ENCODE measurements around the gene MARK2.

The MARK2 gene

DNA sequence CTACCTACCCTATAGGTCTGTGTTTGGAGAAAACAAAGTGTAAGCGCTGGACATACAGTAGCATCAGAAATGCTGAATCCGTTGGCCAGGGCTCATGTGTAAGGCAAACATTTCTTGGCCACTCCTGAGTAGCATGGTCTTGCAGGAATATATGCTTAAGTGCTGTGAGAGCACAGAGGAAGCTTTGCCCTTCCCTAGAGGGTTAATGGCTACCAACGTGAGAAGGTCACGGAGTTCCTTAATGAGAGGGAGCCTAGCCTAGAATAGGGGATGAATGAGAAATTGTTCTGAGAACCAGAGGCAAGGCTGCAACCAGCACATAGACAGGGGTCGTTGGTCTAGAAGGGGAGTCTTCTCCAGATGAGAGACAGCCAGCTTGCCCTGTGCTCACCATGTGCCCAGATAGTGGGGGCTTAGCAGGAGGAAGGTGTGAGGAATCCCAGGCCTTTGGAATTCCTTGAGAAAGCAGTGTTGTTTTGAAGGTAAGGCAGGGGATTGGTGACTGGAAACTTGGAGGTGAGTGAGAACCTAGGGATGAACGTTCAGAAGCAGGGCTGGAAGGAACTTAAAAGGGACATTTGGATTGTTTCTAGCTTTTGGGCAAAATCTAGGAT is 48.6 kb downstream of the MARK2 start:
- DNase-seq (ENCODE audit: low read depth) = no peak
- TF ChIP-seq, protein P1, sequence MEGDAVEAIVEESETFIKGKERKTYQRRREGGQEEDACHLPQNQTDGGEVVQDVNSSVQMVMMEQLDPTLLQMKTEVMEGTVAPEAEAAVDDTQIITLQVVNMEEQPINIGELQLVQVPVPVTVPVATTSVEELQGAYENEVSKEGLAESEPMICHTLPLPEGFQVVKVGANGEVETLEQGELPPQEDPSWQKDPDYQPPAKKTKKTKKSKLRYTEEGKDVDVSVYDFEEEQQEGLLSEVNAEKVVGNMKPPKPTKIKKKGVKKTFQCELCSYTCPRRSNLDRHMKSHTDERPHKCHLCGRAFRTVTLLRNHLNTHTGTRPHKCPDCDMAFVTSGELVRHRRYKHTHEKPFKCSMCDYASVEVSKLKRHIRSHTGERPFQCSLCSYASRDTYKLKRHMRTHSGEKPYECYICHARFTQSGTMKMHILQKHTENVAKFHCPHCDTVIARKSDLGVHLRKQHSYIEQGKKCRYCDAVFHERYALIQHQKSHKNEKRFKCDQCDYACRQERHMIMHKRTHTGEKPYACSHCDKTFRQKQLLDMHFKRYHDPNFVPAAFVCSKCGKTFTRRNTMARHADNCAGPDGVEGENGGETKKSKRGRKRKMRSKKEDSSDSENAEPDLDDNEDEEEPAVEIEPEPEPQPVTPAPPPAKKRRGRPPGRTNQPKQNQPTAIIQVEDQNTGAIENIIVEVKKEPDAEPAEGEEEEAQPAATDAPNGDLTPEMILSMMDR (conservative IDR thresholded peaks at IDR 0.05; ENCODE audit: low read depth, low read length) = no peak
- no peak overlapping the region for H3K4me3 ChIP-seq (ENCODE audit: low read length)

DNA sequence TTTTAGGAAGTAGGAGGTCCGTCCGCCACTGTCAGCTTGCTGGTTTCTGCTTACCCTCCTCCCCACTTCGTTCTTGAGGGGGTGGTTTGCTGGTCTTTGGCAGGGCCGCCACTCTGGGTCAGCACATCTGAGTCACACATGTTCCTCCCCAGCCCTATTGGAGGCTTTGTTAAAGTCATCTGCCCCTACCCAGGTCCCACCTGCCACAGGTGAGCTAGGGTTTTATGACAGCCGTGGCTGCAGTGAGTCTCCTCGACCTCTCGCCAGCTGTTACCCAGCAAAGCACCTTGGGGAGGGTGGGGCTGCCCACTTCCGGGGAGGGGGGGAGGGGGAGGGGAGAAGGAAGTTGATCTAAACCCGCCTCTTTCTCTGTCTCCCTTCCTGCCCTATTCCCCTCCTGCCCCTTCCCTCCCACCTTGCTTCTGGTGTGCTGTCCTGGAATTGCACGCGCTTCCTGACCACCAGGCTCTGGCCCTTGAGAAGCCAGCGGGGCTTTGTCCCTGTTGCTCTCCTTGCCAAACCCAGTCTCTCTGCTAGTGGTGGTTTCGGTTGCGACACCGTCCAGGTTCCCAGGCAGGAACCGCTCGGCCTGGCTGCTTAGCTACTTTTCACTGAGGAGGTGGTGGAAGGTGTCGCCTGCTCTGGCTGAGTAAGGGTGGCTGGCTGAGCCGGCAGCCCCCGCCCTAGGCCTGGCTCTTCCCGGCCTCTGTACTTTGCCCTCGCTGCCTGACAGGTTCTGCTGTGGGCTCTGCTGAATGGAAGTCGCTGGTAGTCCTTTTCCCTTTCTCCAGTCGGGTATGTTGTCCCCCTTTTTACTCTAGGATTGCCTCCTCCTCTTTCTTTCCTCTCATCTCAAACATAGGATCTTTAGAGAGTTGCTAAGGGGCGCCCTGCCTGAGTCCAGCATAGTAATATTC is 49.5 kb downstream of the MARK2 start:
- peak overlapping the region; percentile 14 for H3K4me3 ChIP-seq (ENCODE audit: low read length)
- TF ChIP-seq, protein P1 (conservative IDR thresholded peaks at IDR 0.05; ENCODE audit: low read depth, low read length) = no peak
- no peak for DNase-seq (ENCODE audit: low read depth)

DNA sequence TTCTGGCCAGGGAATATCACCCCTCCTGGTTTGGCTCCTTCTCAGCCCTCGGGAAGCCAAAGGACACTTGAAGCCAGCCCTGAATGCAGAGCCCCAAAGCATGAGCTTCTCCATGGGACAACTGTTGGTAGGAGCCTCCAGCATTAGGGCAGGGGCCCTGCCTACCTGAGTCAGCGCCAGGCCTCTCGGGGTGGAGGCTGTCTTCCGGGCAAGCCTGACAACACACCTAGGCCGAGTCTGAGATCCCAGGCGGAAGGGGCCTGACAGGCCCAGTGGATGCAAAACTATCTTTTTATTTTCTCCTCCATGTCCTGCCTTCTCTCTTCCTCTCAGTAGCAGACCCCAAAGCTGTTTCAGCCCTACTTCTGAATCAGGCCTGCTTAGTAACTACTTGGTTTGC is 50.4 kb downstream of the MARK2 start:
- TF ChIP-seq, protein P1 (conservative IDR thresholded peaks at IDR 0.05; ENCODE audit: low read depth, low read length) = no peak
- DNase-seq (ENCODE audit: low read depth) = no peak
- H3K4me3 ChIP-seq (ENCODE audit: low read length) = no peak overlapping the region

DNA sequence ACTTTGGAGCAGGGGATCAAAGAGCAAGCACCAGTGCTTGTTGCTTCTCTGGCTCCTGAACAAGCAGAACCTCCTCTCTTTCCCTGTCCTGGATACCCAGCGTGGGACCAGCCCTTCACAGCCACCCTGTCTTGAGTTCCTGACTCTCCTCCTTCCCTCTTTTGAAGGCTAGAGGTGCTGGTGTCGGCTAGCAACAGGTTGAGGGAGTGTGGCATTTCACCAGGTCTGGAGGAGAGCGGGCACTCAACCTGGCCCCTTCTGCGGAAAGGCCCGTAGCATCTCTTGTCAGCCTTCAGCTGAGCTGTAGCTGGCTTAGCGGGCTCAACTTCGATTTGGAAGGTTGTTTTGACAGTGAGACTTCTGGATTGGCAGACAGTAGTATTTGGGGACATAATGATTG is 51.5 kb downstream of the MARK2 start:
- no peak overlapping the region for H3K4me3 ChIP-seq (ENCODE audit: low read length)
- TF ChIP-seq, protein P1 (conservative IDR thresholded peaks at IDR 0.05; ENCODE audit: low read depth, low read length) = no peak
- no peak for DNase-seq (ENCODE audit: low read depth)

DNA sequence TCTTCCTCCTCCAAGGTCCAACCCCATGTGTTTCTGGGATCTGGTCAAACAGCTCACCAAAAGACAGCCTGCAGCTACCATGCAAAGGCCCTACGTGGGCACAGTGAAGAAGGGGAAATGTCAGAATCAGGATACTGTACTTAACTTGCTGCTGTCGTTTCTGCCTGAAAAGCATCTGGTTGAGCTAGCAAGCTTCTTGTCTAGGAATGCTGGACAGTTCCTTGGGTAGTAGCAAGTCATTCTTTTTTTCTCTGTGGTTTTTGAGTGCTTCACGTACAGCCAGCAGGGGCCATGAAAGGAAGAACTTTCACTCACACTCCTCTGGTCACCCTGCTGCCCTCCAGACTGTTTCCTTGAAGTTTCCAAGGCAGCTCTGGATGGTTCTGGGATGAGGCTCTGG is 53.3 kb downstream of the MARK2 start:
- DNase-seq (ENCODE audit: low read depth) = no peak
- TF ChIP-seq, protein P1 (conservative IDR thresholded peaks at IDR 0.05; ENCODE audit: low read depth, low read length) = no peak
- no peak overlapping the region for H3K4me3 ChIP-seq (ENCODE audit: low read length)

DNA sequence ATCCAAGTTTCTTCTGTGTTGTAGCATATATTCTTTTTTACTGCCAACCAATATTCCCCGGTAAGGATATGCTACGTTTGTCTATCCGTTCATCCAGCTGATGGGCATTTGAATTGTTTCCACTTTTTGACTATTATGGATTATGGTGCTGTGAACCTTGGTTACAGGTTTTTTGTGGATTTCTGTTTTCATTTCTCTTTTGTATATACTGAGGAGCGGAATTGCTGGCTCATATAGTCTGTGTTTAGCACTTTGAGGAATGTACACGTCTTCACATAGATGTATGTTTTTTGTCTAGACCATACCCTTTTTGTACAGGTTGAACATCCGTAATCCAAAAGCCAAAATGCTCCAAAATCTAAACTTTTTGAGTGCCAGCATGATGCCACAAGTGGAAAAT is 54.4 kb downstream of the MARK2 start:
- no peak for DNase-seq (ENCODE audit: low read depth)
- TF ChIP-seq, protein P1 (conservative IDR thresholded peaks at IDR 0.05; ENCODE audit: low read depth, low read length) = no peak
- no peak overlapping the region for H3K4me3 ChIP-seq (ENCODE audit: low read length)

DNA sequence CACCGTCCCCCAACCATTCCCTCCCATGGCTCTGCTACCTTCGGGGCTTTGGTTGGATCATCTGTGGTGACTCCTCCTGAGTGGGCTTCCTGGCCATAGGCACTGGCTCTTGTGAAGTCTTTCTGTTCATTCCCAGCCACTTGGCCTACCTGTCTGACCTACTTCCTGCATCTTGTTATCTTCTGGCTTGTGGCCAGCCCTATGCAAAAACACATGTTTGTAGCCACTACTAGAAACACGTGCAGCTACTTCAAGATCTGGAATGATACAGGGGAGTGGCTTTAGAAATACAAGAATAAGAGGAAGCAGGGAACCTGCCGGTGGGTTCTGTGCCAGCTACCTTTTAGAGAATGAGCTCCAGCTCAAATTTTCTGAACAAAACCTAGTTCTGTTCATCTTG is 57.2 kb downstream of the MARK2 start:
- no peak overlapping the region for H3K4me3 ChIP-seq (ENCODE audit: low read length)
- no peak for DNase-seq (ENCODE audit: low read depth)
- TF ChIP-seq, protein P1 (conservative IDR thresholded peaks at IDR 0.05; ENCODE audit: low read depth, low read length) = no peak

All from retinal pigment epithelial cell (primary cell).